HG03432 (cell line): ENCODE data around the gene PIN1.
"Not testable (repeated sequence)": the region's sequence is repeated elsewhere in the genome, so short reads cannot be mapped to it uniquely, and the experiment has no call there.

Experiments
- ATAC-seq: cut with Tn5 transposase; IDR thresholded peaks from one replicate; pipeline ENCODE4 v1.9.1; 2021; ENCODE audit warnings: mild to moderate bottlenecking, moderate library complexity; ENCODE audit not compliant: unreplicated experiment

PIN1 gene

GRCh38 chr19:9834726-9835506, at the start of gene PIN1:
PIN1 (plus strand) TSS chr19:9835318; CDS start chr19:9835345, 27 bp downstream.
- peak; percentile 91 for ATAC-seq

- ATAC-seq = peak; percentile 75
Measured at GRCh38 chr19:9785367-9786331, 49.5 kb upstream of the PIN1 start.

- no peak for ATAC-seq
Measured at GRCh38 chr19:9786342-9786741, 48.8 kb upstream of the PIN1 start.

- ATAC-seq = no peak
Measured at GRCh38 chr19:9786819-9787218, 48.3 kb upstream of the PIN1 start.

GRCh38 chr19:9788604-9789003, 46.5 kb upstream of the PIN1 start:
- not testable (repeated sequence) for ATAC-seq

GRCh38 chr19:9789066-9789465, 46.1 kb upstream of the PIN1 start:
- no peak for ATAC-seq

GRCh38 chr19:9789579-9789978, 45.5 kb upstream of the PIN1 start:
- ATAC-seq = not testable (repeated sequence)

- ATAC-seq = not testable (repeated sequence)
Measured at GRCh38 chr19:9791073-9791367, 44.1 kb upstream of the PIN1 start.

- ATAC-seq = peak; percentile 47
Measured at GRCh38 chr19:9791552-9792205, 43.4 kb upstream of the PIN1 start.

- ATAC-seq = peak; percentile 35
Measured at GRCh38 chr19:9792206-9793070, 42.7 kb upstream of the PIN1 start.

GRCh38 chr19:9793071-9793591, 42.0 kb upstream of the PIN1 start:
- peak; percentile 18 for ATAC-seq

- no peak for ATAC-seq
Measured at GRCh38 chr19:9796113-9796773, 38.9 kb upstream of the PIN1 start.

- ATAC-seq = no peak
Measured at GRCh38 chr19:9797871-9798270, 37.2 kb upstream of the PIN1 start.

- no peak for ATAC-seq
Measured at GRCh38 chr19:9799162-9799561, 36.0 kb upstream of the PIN1 start.

GRCh38 chr19:9801976-9802375, 33.1 kb upstream of the PIN1 start:
- no peak for ATAC-seq

- ATAC-seq = no peak
Measured at GRCh38 chr19:9806803-9807202, 28.3 kb upstream of the PIN1 start.

GRCh38 chr19:9808855-9809824, 26.0 kb upstream of the PIN1 start:
- no peak for ATAC-seq

- ATAC-seq = no peak
Measured at GRCh38 chr19:9811139-9811538, 24.0 kb upstream of the PIN1 start.
